Gastrocnemius medialis (tissue), 4 donors: ENCODE measurements around the gene AP3B1. TPM values are rescaled to one million over a fixed set of nuclear protein-coding genes. Genes with fewer than 3 reads are reported as not detected.

ENCODE experiments used
- ATAC-seq, 2 donors: fragments of 150-250 bp; one replicate each; pipeline ENCODE4 v1.9.1; 2016
- DNase-seq, 2 donors: peaks; one replicate each; pipeline ENCODE4 v3.0.0-alpha.2; 2019
- H3K27ac ChIP-seq, 4 donors: fragments of 200-600 bp; sonication (generic); 1 replicate in 1 of 4; 2 replicates in 3 of 4; pipeline ENCODE4 v1.5.1; 2016 to 2018; ENCODE audit warnings: mild to moderate bottlenecking in 2 of 4, moderate library complexity in 1 of 4
- H3K27me3 ChIP-seq, 3 donors: fragments of 200-600 bp; sonication (generic) in 2 of 3; 1 replicate in 1 of 3; 2 replicates in 2 of 3; pipeline versions ENCODE4 v1.5.1 to v1.6.0; 2016 to 2019; ENCODE audit warnings: mild to moderate bottlenecking in 1 of 3, moderate library complexity in 1 of 3
- H3K36me3 ChIP-seq, 2 donors: fragments of 200-600 bp; sonication (generic) in 1 of 2; one replicate each; pipeline ENCODE4 v1.5.1; 2017 to 2018
- H3K4me1 ChIP-seq, 2 donors: fragments of 200-600 bp; sonication (generic) in 1 of 2; one replicate each; pipeline ENCODE4 v1.5.1; 2016 to 2017; ENCODE audit warnings: mild to moderate bottlenecking in 2 of 2
- H3K4me3 ChIP-seq, 4 donors: fragments of 200-600 bp; sonication (generic) in 3 of 4; 1 replicate in 1 of 4; 2 replicates in 3 of 4; pipeline ENCODE4 v1.5.1; 2016 to 2019; ENCODE audit warnings: mild to moderate bottlenecking in 2 of 4
- H3K9me3 ChIP-seq, 3 donors: fragments of 200-600 bp; sonication (generic) in 2 of 3; 1 replicate in 1 of 3; 2 replicates in 2 of 3; pipeline ENCODE4 v1.5.1; 2016 to 2019
- CTCF ChIP-seq, 5 experiments: fragments of 450-650 bp in 3 of 5; fragments of 200-600 bp in 2 of 5; sonication (generic) in 2 of 5; IDR thresholded peaks in 4 of 5; conservative IDR thresholded peaks in 1 of 5; 1 replicate in 4 of 5; 2 replicates in 1 of 5; pipeline ENCODE4 v1.5.1; 2016 to 2019; ENCODE audit warnings: antibody characterized with exemption in 5 of 5, mild to moderate bottlenecking in 3 of 5, moderate library complexity in 3 of 5
- POLR2A ChIP-seq, 2 donors: fragments of 450-650 bp; IDR thresholded peaks; one replicate each; pipeline ENCODE4 v1.6.1; 2017; ENCODE audit warnings: antibody characterized with exemption in 2 of 2, mild to moderate bottlenecking in 2 of 2, moderate library complexity in 2 of 2
- in situ Hi-C, 4 donors: fragments of 200-750 bp; cut with MboI; loops; one replicate each; pipeline versions ENCODE4 v1.15.0 to v1.8.0; 2017; ENCODE audit warnings: low sequenced_read_pairs in 4 of 4
- intact Hi-C: fragments of 100-400 bp; cut with DNase I; formaldehyde crosslinking; loops from one replicate; pipeline ENCODE4 v1.15.1; 2023; ENCODE audit warnings: low total_unique reads
- total RNA-seq, 4 donors: library from RNA; depleted of rRNA; stranded (reverse); fragments of >200 nt; gene quantifications; one replicate each; pipeline versions ENCODE4 v1.1.0 to v1.2.3, GENCODE V29; 2016

Gene AP3B1
- total RNA-seq, 4 donors from 2014 or later, result 17.9 to 26.0 (median 22.6) TPM

GRCh38 chr5:78288246-78288645 lies 6.3 kb downstream of the AP3B1 start:
- Histone ChIP-seq H3K36me3 (no peaks in the 10 kb centered on the region), H3K27ac (no peak overlapping the region), H3K4me3 (no peak overlapping the region), H3K4me1 (peaks cover 5 to 23% of the 10 kb centered on the region in 2 donors), H3K9me3 (no peaks in the 10 kb centered on the region), H3K27me3 (no peaks in the 10 kb centered on the region)
- TF ChIP-seq CTCF (IDR thresholded peaks at IDR 0.05 in 4 of 5, conservative IDR thresholded peaks at IDR 0.05 in 1 of 5) (no peak), POLR2A (IDR thresholded peaks at IDR 0.05) (no peak)
- ATAC-seq (no peak), DNase-seq (no peak)
- in situ Hi-C loops (no loop called here), intact Hi-C loops (no loop called here)

GRCh38 chr5:78287833-78288232 lies 6.7 kb downstream of the AP3B1 start:
- ATAC-seq, result no peak
- intact Hi-C loops, result no loop called here

GRCh38 chr5:78287169-78287568 lies 7.3 kb downstream of the AP3B1 start:
- H3K4me1 ChIP-seq, result peaks cover 3 to 22% of the 10 kb centered on the region in 2 donors
- intact Hi-C loops, result no loop called here
- in situ Hi-C loops, result no loop called here
- no peaks in the 10 kb centered on the region for H3K9me3 ChIP-seq
- no peaks in the 10 kb centered on the region for H3K27me3 ChIP-seq
- H3K27ac ChIP-seq, result no peak overlapping the region
- H3K4me3 ChIP-seq, result no peak overlapping the region
- no peak for TF ChIP-seq CTCF (IDR thresholded peaks at IDR 0.05 in 4 of 5, conservative IDR thresholded peaks at IDR 0.05 in 1 of 5)
- TF ChIP-seq POLR2A (IDR thresholded peaks at IDR 0.05), result no peak
- no peak for DNase-seq
- H3K36me3 ChIP-seq, result no peaks in the 10 kb centered on the region
- no peak for ATAC-seq

More at GRCh38 chr5:78287833-78288232, 6.7 kb downstream of the AP3B1 start:
- DNase-seq, result no peak
- H3K9me3 ChIP-seq, result no peaks in the 10 kb centered on the region
- H3K4me3 ChIP-seq, result no peak overlapping the region
- peaks cover 3 to 22% of the 10 kb centered on the region in 2 donors for H3K4me1 ChIP-seq
- TF ChIP-seq POLR2A (IDR thresholded peaks at IDR 0.05), result no peak
- no peak for TF ChIP-seq CTCF (IDR thresholded peaks at IDR 0.05 in 4 of 5, conservative IDR thresholded peaks at IDR 0.05 in 1 of 5)
- H3K36me3 ChIP-seq, result no peaks in the 10 kb centered on the region
- in situ Hi-C loops, result no loop called here
- H3K27me3 ChIP-seq, result no peaks in the 10 kb centered on the region
- no peak overlapping the region for H3K27ac ChIP-seq

GRCh38 chr5:78286290-78286689 lies 8.2 kb downstream of the AP3B1 start:
- Histone ChIP-seq H3K27me3 (no peaks in the 10 kb centered on the region), H3K4me3 (no peak overlapping the region), H3K4me1 (peaks cover 3 to 15% of the 10 kb centered on the region in 2 donors), H3K27ac (no peak overlapping the region), H3K36me3 (no peaks in the 10 kb centered on the region), H3K9me3 (no peaks in the 10 kb centered on the region)
- DNase-seq (no peak), ATAC-seq (no peak)
- in situ Hi-C loops, result no loop called here
- intact Hi-C loops, result no loop called here
- TF ChIP-seq POLR2A (IDR thresholded peaks at IDR 0.05) (no peak), CTCF (IDR thresholded peaks at IDR 0.05 in 4 of 5, conservative IDR thresholded peaks at IDR 0.05 in 1 of 5) (no peak)

- no peaks in the 10 kb centered on the region for H3K9me3 ChIP-seq
- H3K27me3 ChIP-seq, result no peaks in the 10 kb centered on the region
- no peak overlapping the region for H3K27ac ChIP-seq
- peaks cover 9 to 18% of the 10 kb centered on the region in 2 donors for H3K4me1 ChIP-seq
- ATAC-seq, result no peak
- intact Hi-C loops (no loop called here), in situ Hi-C loops (no loop called here)
- no peaks in the 10 kb centered on the region for H3K36me3 ChIP-seq
- TF ChIP-seq CTCF (IDR thresholded peaks at IDR 0.05 in 4 of 5, conservative IDR thresholded peaks at IDR 0.05 in 1 of 5), result no peak
- no peak for TF ChIP-seq POLR2A (IDR thresholded peaks at IDR 0.05)
- no peak overlapping the region for H3K4me3 ChIP-seq
- no peak for DNase-seq
Measured at GRCh38 chr5:78283802-78284201, 10.7 kb downstream of the AP3B1 start.
